HepG2 (cell line): ENCODE measurements around the gene BAHCC1. TPM values are rescaled to one million over a fixed set of nuclear protein-coding genes. Genes with fewer than 3 reads are reported as not detected.

Source experiments
- ATF3 ChIP-seq: sonication (generic); formaldehyde crosslinking; IDR thresholded peaks from 2 replicates; pipeline ENCODE4 v1.4.0; 2020; ENCODE audit warnings: missing genetic modification reagents
- CEBPB ChIP-seq: IDR thresholded peaks from 2 replicates; pipeline ENCODE4 v1.6.1; 2011; ENCODE audit warnings: low read depth, low read length, improper control_type of control experiment, borderline replicate concordance
- CHD4 ChIP-seq: fragments of 200-600 bp; sonication (generic); IDR thresholded peaks from 2 replicates; pipeline ENCODE4 v1.7.0; 2017; ENCODE audit warnings: mild to moderate bottlenecking, low read length, borderline replicate concordance
- CREB3 ChIP-seq: sonication (generic); formaldehyde crosslinking; IDR thresholded peaks from 2 replicates; pipeline ENCODE4 v1.5.0; 2020; ENCODE audit warnings: missing genetic modification reagents
- EZH2 ChIP-seq: conservative IDR thresholded peaks from 2 replicates; pipeline ENCODE4 v1.6.1; 2012; ENCODE audit warnings: mild to moderate bottlenecking, low read depth, low read length, moderate library complexity
- HMGA1 ChIP-seq: sonication (generic); formaldehyde crosslinking; conservative IDR thresholded peaks from 2 replicates; pipeline ENCODE4 v1.4.0; 2020; ENCODE audit warnings: missing genetic modification reagents
- HOMEZ ChIP-seq: IDR thresholded peaks from 2 replicates; pipeline ENCODE4 v1.6.1; 2016; ENCODE audit warnings: low read depth
- IKZF5 ChIP-seq: IDR thresholded peaks from 2 replicates; pipeline ENCODE4 v1.6.1; 2018; ENCODE audit warnings: missing genetic modification reagents, mild to moderate bottlenecking, missing compliant biosample characterization
- IRX3 ChIP-seq: sonication (generic); formaldehyde crosslinking; IDR thresholded peaks from 2 replicates; pipeline ENCODE4 v1.8.1; 2023; ENCODE audit warnings: mild to moderate bottlenecking, low read depth, missing genetic modification reagents, borderline replicate concordance
- KAT7 ChIP-seq: IDR thresholded peaks from 2 replicates; pipeline ENCODE4 v1.6.1; 2018; ENCODE audit warnings: borderline replicate concordance, missing compliant biosample characterization
- MAZ ChIP-seq, 2 experiments: sonication (generic) in 1 of 2; formaldehyde crosslinking in 1 of 2; IDR thresholded peaks; 2 replicates each; pipeline versions ENCODE4 v1.5.0 to v1.6.1; 2012 to 2020; ENCODE audit warnings: low read depth in 2 of 2, mild to moderate bottlenecking in 2 of 2, borderline replicate concordance in 1 of 2, improper control_type of control experiment in 1 of 2, low read length in 1 of 2, missing genetic modification reagents in 1 of 2, moderate library complexity in 1 of 2
- SMAD9 ChIP-seq: sonication (generic); formaldehyde crosslinking; IDR thresholded peaks from 2 replicates; pipeline ENCODE4 v1.5.1; 2020; ENCODE audit warnings: mild to moderate bottlenecking, missing genetic modification reagents
- SP2 ChIP-seq: sonication (generic); formaldehyde crosslinking; IDR thresholded peaks from 2 replicates; pipeline ENCODE4 v1.5.1; 2020; ENCODE audit warnings: mild to moderate bottlenecking, missing genetic modification reagents
- TRIM24 ChIP-seq: sonication (generic); formaldehyde crosslinking; IDR thresholded peaks from 2 replicates; pipeline ENCODE4 v1.8.0; 2022; ENCODE audit warnings: mild to moderate bottlenecking, missing genetic modification reagents
- ZNF275 ChIP-seq: sonication (generic); formaldehyde crosslinking; IDR thresholded peaks from 2 replicates; pipeline ENCODE4 v1.8.0; 2022; ENCODE audit warnings: missing genetic modification reagents, mild to moderate bottlenecking, inconsistent platforms, borderline replicate concordance
- ZNF549 ChIP-seq: sonication (generic); formaldehyde crosslinking; IDR thresholded peaks from 2 replicates; pipeline ENCODE4 v1.5.0; 2020; ENCODE audit warnings: missing genetic modification reagents
- ZNF605 ChIP-seq: sonication (generic); formaldehyde crosslinking; IDR thresholded peaks from 2 replicates; pipeline ENCODE4 v1.8.0; 2022; ENCODE audit warnings: mild to moderate bottlenecking, missing genetic modification reagents
- ZNF776 ChIP-seq: sonication (generic); formaldehyde crosslinking; IDR thresholded peaks from 2 replicates; pipeline ENCODE4 v1.4.0; 2020; ENCODE audit warnings: mild to moderate bottlenecking, missing genetic modification reagents
- polyA plus RNA-seq, 8 experiments: library from polyadenylated mRNA; depleted of rRNA in 3 of 8; stranded (reverse) in 7 of 8; unstranded in 1 of 8; fragments of >200 nt; fragmentation: Illumina TruSeq in 4 of 8; extraction: Trizol in 4 of 8; gene quantifications; 2 replicates each; pipeline versions ENCODE4 v1.2.1 to v1.2.3, GENCODE V29; 2011 to 2016; ENCODE audit warnings: low read depth in 4 of 8, missing spikeins in 1 of 8, mixed read lengths in 1 of 8; ENCODE audit not compliant: insufficient read depth in 1 of 8
- total RNA-seq, 5 experiments: library from RNA; depleted of rRNA; stranded (reverse); fragments of >200 nt; fragmentation: Illumina TruSeq; extraction: Trizol; gene quantifications; 2 replicates each; pipeline ENCODE4 v1.2.3, GENCODE V29; 2016; ENCODE audit warnings: low read depth in 1 of 5
- TF ChIP-seq, protein P1 (sequence below): sonication (generic); formaldehyde crosslinking; IDR thresholded peaks from 2 replicates; pipeline ENCODE4 v1.5.0; 2020; ENCODE audit warnings: mild to moderate bottlenecking, missing genetic modification reagents
- TF ChIP-seq, protein P2 (sequence below): IDR thresholded peaks from 2 replicates; pipeline ENCODE4 v1.6.1; 2016; ENCODE audit warnings: mild to moderate bottlenecking

Gene BAHCC1
- total and polyA plus RNA-seq, 2 of the 13 experiments (the other 11 are each of a cell fraction or from before 2014, with no cell fraction given) = 1.4 to 1.7 TPM

DNA sequence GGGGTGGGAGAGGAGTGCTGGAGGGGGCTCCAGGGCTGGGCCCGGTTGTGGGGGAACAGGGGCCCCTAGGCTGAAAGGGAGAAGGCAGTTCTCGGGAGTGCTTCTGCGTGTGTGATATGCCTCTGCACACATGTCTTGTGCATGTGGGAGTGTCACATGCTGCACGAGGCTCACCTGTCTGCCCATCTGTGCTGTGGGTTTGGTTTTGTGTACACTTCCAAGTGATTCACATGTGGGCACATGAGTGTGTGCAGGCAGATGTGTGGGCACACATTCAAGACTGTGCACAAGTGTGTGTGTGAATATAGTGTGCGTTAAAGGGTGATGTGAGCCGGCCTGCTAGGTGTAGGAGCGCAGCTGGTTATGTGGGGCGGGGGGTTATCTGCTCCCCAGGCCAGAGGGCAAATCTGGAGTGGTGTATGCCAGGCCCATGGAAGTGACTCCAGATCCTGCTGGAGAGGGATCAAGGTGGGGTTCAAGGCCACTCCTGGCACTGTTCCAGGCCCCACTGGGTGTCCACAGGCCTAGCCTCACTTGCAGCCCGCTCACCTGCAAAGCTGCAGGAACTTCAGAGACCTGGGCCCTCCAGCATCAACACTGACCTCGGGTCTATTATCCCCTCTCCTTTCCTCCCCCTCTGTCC is 3.8 kb upstream of the BAHCC1 start (continued):
- no peak for TF ChIP-seq ZNF776 (CRISPR knock-in tag)
- TF ChIP-seq ZNF549 (CRISPR knock-in tag) = no peak
- TF ChIP-seq SMAD9 (CRISPR knock-in tag) = no peak
- no peak for TF ChIP-seq ATF3 (CRISPR knock-in tag)
- no peak for TF ChIP-seq IRX3
- TF ChIP-seq ZNF275 (CRISPR knock-in tag) = no peak
- TF ChIP-seq HMGA1 (CRISPR knock-in tag) = no peak
- no peak for TF ChIP-seq HOMEZ
- TF ChIP-seq, protein P1, sequence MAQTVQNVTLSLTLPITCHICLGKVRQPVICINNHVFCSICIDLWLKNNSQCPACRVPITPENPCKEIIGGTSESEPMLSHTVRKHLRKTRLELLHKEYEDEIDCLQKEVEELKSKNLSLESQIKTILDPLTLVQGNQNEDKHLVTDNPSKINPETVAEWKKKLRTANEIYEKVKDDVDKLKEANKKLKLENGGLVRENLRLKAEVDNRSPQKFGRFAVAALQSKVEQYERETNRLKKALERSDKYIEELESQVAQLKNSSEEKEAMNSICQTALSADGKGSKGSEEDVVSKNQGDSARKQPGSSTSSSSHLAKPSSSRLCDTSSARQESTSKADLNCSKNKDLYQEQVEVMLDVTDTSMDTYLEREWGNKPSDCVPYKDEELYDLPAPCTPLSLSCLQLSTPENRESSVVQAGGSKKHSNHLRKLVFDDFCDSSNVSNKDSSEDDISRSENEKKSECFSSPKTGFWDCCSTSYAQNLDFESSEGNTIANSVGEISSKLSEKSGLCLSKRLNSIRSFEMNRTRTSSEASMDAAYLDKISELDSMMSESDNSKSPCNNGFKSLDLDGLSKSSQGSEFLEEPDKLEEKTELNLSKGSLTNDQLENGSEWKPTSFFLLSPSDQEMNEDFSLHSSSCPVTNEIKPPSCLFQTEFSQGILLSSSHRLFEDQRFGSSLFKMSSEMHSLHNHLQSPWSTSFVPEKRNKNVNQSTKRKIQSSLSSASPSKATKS (CRISPR knock-in tag) = no peak
- no peak for TF ChIP-seq IKZF5
- no peak for TF ChIP-seq KAT7
- TF ChIP-seq, protein P2, sequence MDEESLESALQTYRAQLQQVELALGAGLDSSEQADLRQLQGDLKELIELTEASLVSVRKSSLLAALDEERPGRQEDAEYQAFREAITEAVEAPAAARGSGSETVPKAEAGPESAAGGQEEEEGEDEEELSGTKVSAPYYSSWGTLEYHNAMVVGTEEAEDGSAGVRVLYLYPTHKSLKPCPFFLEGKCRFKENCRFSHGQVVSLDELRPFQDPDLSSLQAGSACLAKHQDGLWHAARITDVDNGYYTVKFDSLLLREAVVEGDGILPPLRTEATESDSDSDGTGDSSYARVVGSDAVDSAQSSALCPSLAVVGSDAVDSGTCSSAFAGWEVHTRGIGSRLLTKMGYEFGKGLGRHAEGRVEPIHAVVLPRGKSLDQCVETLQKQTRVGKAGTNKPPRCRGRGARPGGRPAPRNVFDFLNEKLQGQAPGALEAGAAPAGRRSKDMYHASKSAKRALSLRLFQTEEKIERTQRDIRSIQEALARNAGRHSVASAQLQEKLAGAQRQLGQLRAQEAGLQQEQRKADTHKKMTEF (CRISPR knock-in tag) = no peak
- no peak for TF ChIP-seq CHD4
- TF ChIP-seq ZNF605 (CRISPR knock-in tag) = 0 out of 2 replicates have a peak, but pooled peaks have one; percentile 28
- no peak for TF ChIP-seq TRIM24 (CRISPR knock-in tag)
- peak; percentile 9; the same call in 1 of the 2 replicates for TF ChIP-seq EZH2
- TF ChIP-seq SP2 (CRISPR knock-in tag) = no peak
- no peak for TF ChIP-seq CREB3 (CRISPR knock-in tag)
- no peak for TF ChIP-seq MAZ (IDR thresholded peaks at IDR 0.05; ENCODE audit: borderline replicate concordance, low read depth, low read length)
- no peak for TF ChIP-seq MAZ (CRISPR knock-in tag; IDR thresholded peaks at IDR 0.05; ENCODE audit: low read depth)
- no peak for TF ChIP-seq CEBPB
